Neural cell (in vitro differentiated cells): ENCODE results near the gene FGGY. TPM values are rescaled to one million over a fixed set of nuclear protein-coding genes. Genes with fewer than 3 reads are reported as not detected.

ENCODE experiments used
- H2AFZ ChIP-seq: fragments of 200-600, 300-800 bp; sonication (generic), shearing (Covaris generic); 2 replicates; pipeline ENCODE4 v1.6.0; 2014; ENCODE audit warnings: low read depth, mild to moderate bottlenecking, antibody characterized with exemption, low read length, moderate library complexity
- H3F3A ChIP-seq: fragments of 200-600 bp; shearing (Covaris generic); 2 replicates; pipeline ENCODE4 v1.6.1; 2016; ENCODE audit warnings: mild to moderate bottlenecking, moderate library complexity, mixed read lengths, antibody characterized with exemption, low read length; ENCODE audit not compliant: insufficient read depth, poor library complexity, severe bottlenecking
- H3K27ac ChIP-seq: fragments of 200-600, 300-800 bp; sonication (generic), shearing (Covaris generic); 2 replicates; pipeline ENCODE4 v1.5.1; 2014; ENCODE audit warnings: mild to moderate bottlenecking, low read length, moderate library complexity
- H3K27me3 ChIP-seq: fragments of 300-800, 200-600 bp; sonication (generic), shearing (Covaris generic); 2 replicates; pipeline ENCODE4 v1.6.0; 2014; ENCODE audit warnings: mild to moderate bottlenecking, low read depth, low read length, moderate library complexity; ENCODE audit not compliant: insufficient read depth
- H3K36me3 ChIP-seq: fragments of 300-800, 200-600 bp; sonication (generic), shearing (Covaris generic); 2 replicates; pipeline ENCODE4 v1.5.1; 2014; ENCODE audit warnings: mild to moderate bottlenecking, antibody characterized with exemption, low read length, moderate library complexity; ENCODE audit not compliant: insufficient read depth
- H3K4me2 ChIP-seq: fragments of 300-800, 200-600 bp; sonication (generic), shearing (Covaris generic); 2 replicates; pipeline ENCODE4 v1.6.0; 2014; ENCODE audit warnings: mild to moderate bottlenecking, low read length
- H3K4me3 ChIP-seq: fragments of 300-800, 200-600 bp; sonication (generic), shearing (Covaris generic); 2 replicates; pipeline ENCODE4 v1.5.1; 2014; ENCODE audit warnings: mild to moderate bottlenecking, low read length, moderate library complexity
- H3K79me2 ChIP-seq: fragments of 200-600 bp; shearing (Covaris generic); replicated peaks from 2 replicates; pipeline ENCODE4 v1.6.0; 2014; ENCODE audit warnings: mild to moderate bottlenecking, low read length, moderate library complexity; ENCODE audit not compliant: insufficient read depth
- H3K9ac ChIP-seq: fragments of 300-800, 200-600 bp; sonication (generic), shearing (Covaris generic); 2 replicates; pipeline ENCODE4 v1.6.1; 2016; ENCODE audit warnings: mild to moderate bottlenecking, low read length, mixed read lengths
- H3K9me2 ChIP-seq: fragments of 200-600 bp; shearing (Covaris generic); 2 replicates; pipeline ENCODE4 v1.6.1; 2016; ENCODE audit warnings: mild to moderate bottlenecking, low read length, mixed read lengths; ENCODE audit not compliant: insufficient read depth
- H3K9me3 ChIP-seq: fragments of 200-600, 300-800 bp; sonication (generic), shearing (Covaris generic); 2 replicates; pipeline ENCODE4 v1.6.1; 2016; ENCODE audit warnings: mild to moderate bottlenecking, mixed run types, low read length, moderate library complexity, mixed read lengths
- H4K20me1 ChIP-seq: fragments of 200-600 bp; shearing (Covaris generic); 2 replicates; pipeline ENCODE4 v1.6.1; 2016; ENCODE audit warnings: mild to moderate bottlenecking, mixed run types; ENCODE audit not compliant: insufficient read depth
- CTCF ChIP-seq: fragments of 450-650 bp; IDR thresholded peaks from 2 replicates; pipeline ENCODE4 v1.5.1; 2014; ENCODE audit warnings: antibody characterized with exemption, mild to moderate bottlenecking, moderate library complexity; ENCODE audit not compliant: poor library complexity, severe bottlenecking
- EP300 ChIP-seq: fragments of 450-650 bp; conservative IDR thresholded peaks from 2 replicates; pipeline ENCODE4 v1.6.1; 2014; ENCODE audit warnings: antibody characterized with exemption, mild to moderate bottlenecking, moderate library complexity; ENCODE audit not compliant: poor library complexity, severe bottlenecking
- EZH2 ChIP-seq: fragments of 200-600, 300-800 bp; shearing (Covaris generic), sonication (generic); IDR thresholded peaks from 2 replicates; pipeline ENCODE4 v1.6.1; 2014; ENCODE audit warnings: antibody characterized with exemption, low read length, borderline replicate concordance, mild to moderate bottlenecking; ENCODE audit not compliant: insufficient read depth, poor library complexity, severe bottlenecking
- MXI1 ChIP-seq: fragments of 450-650 bp; conservative IDR thresholded peaks from 2 replicates; pipeline ENCODE4 v1.6.1; 2014; ENCODE audit warnings: antibody characterized with exemption, mild to moderate bottlenecking; ENCODE audit not compliant: poor library complexity, severe bottlenecking
- POLR2AphosphoS5 ChIP-seq: IDR thresholded peaks from 2 replicates; pipeline ENCODE4 v1.6.1; 2012
- RAD21 ChIP-seq: fragments of 450-650 bp; conservative IDR thresholded peaks from 2 replicates; pipeline ENCODE4 v1.6.1; 2014; ENCODE audit warnings: antibody characterized with exemption, mild to moderate bottlenecking, moderate library complexity
- REST ChIP-seq: IDR thresholded peaks from 2 replicates; pipeline ENCODE4 v1.6.1; 2012; ENCODE audit warnings: borderline replicate concordance
- SMC3 ChIP-seq: fragments of 450-650 bp; conservative IDR thresholded peaks from 2 replicates; pipeline ENCODE4 v1.6.1; 2014; ENCODE audit warnings: antibody characterized with exemption, mild to moderate bottlenecking, moderate library complexity; ENCODE audit not compliant: poor library complexity
- TAF1 ChIP-seq: IDR thresholded peaks from 2 replicates; pipeline ENCODE4 v1.6.1; 2012; ENCODE audit warnings: low read depth
- polyA plus RNA-seq: library from polyadenylated mRNA; depleted of rRNA; stranded (reverse); fragments of >200 nt; gene quantifications from 2 replicates; pipeline ENCODE4 v1.2.3, GENCODE V29; 2014

The FGGY gene
- polyA plus RNA-seq, 1 donor from 2014 or later, result 7.4 TPM

- Histone ChIP-seq H3K4me2 (no peak overlapping the region), H2AFZ (no peak overlapping the region), H4K20me1 (no peaks in the 10 kb centered on the region), H3K27me3 (no peaks in the 10 kb centered on the region), H3K36me3 (no peaks in the 10 kb centered on the region), H3K4me3 (no peak overlapping the region), H3F3A (no peaks in the 10 kb centered on the region), H3K27ac (no peak overlapping the region), H3K9ac (no peak overlapping the region), H3K79me2 (no peaks in the 10 kb centered on the region), H3K9me3 (no peaks in the 10 kb centered on the region), H3K9me2 (no peaks in the 10 kb centered on the region)
- TF ChIP-seq TAF1, result no peak
- TF ChIP-seq POLR2AphosphoS5, result no peak
- no peak for TF ChIP-seq SMC3
- no peak for TF ChIP-seq MXI1
- no peak for TF ChIP-seq CTCF
- no peak for TF ChIP-seq EZH2
- TF ChIP-seq REST, result no peak
Observed at GRCh38 chr1:59552007-59552406, 255.1 kb downstream of the FGGY start.

- Histone ChIP-seq H3K36me3 (no peaks in the 10 kb centered on the region), H3K9ac (no peak overlapping the region), H4K20me1 (no peaks in the 10 kb centered on the region), H3K27me3 (no peaks in the 10 kb centered on the region), H3K9me2 (no peaks in the 10 kb centered on the region), H3K4me3 (no peak overlapping the region), H2AFZ (no peak overlapping the region), H3K79me2 (no peaks in the 10 kb centered on the region), H3K9me3 (no peaks in the 10 kb centered on the region), H3K27ac (no peak overlapping the region), H3K4me2 (no peak overlapping the region), H3F3A (no peaks in the 10 kb centered on the region)
- TF ChIP-seq REST (no peak), CTCF (no peak), MXI1 (no peak), TAF1 (no peak), RAD21 (no peak), EP300 (no peak), SMC3 (no peak), EZH2 (no peak)
Observed at GRCh38 chr1:59553371-59553770, 256.5 kb downstream of the FGGY start.
